ENCODE data around the gene KRTAP20-2.

GRCh38 chr21:30646904-30647414 lies 12.0 kb downstream of the KRTAP20-2 start:
- TF ChIP-seq CTCF (IDR thresholded peaks at IDR 0.05; ENCODE audit: low read depth, low read length, missing input control) (no peak), NR2F2 (IDR thresholded peaks at IDR 0.05) (no peak)
- TF ChIP-seq, protein P1, sequence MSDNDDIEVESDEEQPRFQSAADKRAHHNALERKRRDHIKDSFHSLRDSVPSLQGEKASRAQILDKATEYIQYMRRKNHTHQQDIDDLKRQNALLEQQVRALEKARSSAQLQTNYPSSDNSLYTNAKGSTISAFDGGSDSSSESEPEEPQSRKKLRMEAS (IDR thresholded peaks at IDR 0.05), result no peak
- TF ChIP-seq, protein P2, sequence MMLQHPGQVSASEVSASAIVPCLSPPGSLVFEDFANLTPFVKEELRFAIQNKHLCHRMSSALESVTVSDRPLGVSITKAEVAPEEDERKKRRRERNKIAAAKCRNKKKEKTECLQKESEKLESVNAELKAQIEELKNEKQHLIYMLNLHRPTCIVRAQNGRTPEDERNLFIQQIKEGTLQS (IDR thresholded peaks at IDR 0.05), result no peak
